Fibroblast of villous mesenchyme (primary cell): ENCODE results near the gene PRSS38. TPM values are rescaled to one million over a fixed set of nuclear protein-coding genes. Genes with fewer than 3 reads are reported as not detected.

Experiments used
- DNase-seq: peaks from one replicate; pipeline ENCODE4 v3.0.0-alpha.2; 2010; ENCODE audit warnings: low read depth
- H3K4me3 ChIP-seq: 2 replicates; pipeline ENCODE4 v1.5.1; 2011; ENCODE audit warnings: low read depth, mild to moderate bottlenecking, low read length
- CTCF ChIP-seq: IDR thresholded peaks from 2 replicates; pipeline ENCODE4 v1.5.1; 2012; ENCODE audit warnings: low read depth, mild to moderate bottlenecking, low read length; ENCODE audit not compliant: insufficient read depth
- total RNA-seq: library from RNA; depleted of rRNA; stranded (reverse); fragments of >200 nt; gene quantifications from 2 replicates; pipeline ENCODE4 v1.2.3, GENCODE V29; 2012

PRSS38 gene
- total RNA-seq, 1 donor, result not detected

- no peak for TF ChIP-seq CTCF
- no peak overlapping the region for H3K4me3 ChIP-seq
- DNase-seq, result no peak
Measured at GRCh38 chr1:227854189-227854588, 38.7 kb downstream of the PRSS38 start.

- no peak for DNase-seq
Measured at GRCh38 chr1:227855687-227856086, 40.2 kb downstream of the PRSS38 start.

GRCh38 chr1:227856147-227856858, 40.8 kb downstream of the PRSS38 start:
- no peak for DNase-seq
- no peak for TF ChIP-seq CTCF
- H3K4me3 ChIP-seq, result no peak overlapping the region

More at GRCh38 chr1:227855687-227856086, 40.2 kb downstream of the PRSS38 start:
- no peak for TF ChIP-seq CTCF
- H3K4me3 ChIP-seq, result no peak overlapping the region

- no peak for TF ChIP-seq CTCF
- no peak for DNase-seq
- no peak overlapping the region for H3K4me3 ChIP-seq
Measured at GRCh38 chr1:227864882-227865281, 49.4 kb downstream of the PRSS38 start.

GRCh38 chr1:227869279-227869842, 53.9 kb downstream of the PRSS38 start:
- no peak for TF ChIP-seq CTCF
- H3K4me3 ChIP-seq, result no peak overlapping the region
- DNase-seq, result no peak

- TF ChIP-seq CTCF, result no peak
- no peak overlapping the region for H3K4me3 ChIP-seq
- no peak for DNase-seq
Measured at GRCh38 chr1:227869851-227870305, 54.4 kb downstream of the PRSS38 start.
